GM21423 (cell line): ENCODE measurements around the gene SLC5A9.
"Not testable (repeated sequence)": the region's sequence is repeated elsewhere in the genome, so short reads cannot be mapped to it uniquely, and the experiment has no call there.

Experiments
- ATAC-seq: cut with Tn5 transposase; IDR thresholded peaks from one replicate; pipeline ENCODE4 v1.9.1; 2021; ENCODE audit warnings: mild to moderate bottlenecking, moderate library complexity; ENCODE audit not compliant: unreplicated experiment

Gene SLC5A9

DNA sequence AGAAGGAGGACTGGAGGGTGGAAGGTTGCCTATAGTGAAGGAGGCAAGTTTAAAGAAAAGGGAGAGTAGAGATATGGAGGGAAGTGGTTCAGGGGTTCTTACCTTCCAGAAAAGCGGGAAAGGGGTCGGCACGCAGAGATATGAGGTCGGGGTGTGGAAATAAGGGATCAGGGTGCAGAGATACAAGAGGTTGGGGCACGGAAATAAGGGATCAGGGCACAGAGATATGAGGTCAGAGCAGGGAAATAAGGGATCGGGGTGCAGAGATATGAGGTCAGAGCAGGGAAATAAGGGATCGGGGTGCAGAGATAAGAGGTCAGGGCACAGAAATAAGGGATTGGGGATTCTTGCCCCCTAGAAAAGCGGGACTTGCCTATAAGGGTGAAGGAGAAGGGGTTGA is 9.1 kb upstream of the SLC5A9 start:
- not testable (repeated sequence) for ATAC-seq

DNA sequence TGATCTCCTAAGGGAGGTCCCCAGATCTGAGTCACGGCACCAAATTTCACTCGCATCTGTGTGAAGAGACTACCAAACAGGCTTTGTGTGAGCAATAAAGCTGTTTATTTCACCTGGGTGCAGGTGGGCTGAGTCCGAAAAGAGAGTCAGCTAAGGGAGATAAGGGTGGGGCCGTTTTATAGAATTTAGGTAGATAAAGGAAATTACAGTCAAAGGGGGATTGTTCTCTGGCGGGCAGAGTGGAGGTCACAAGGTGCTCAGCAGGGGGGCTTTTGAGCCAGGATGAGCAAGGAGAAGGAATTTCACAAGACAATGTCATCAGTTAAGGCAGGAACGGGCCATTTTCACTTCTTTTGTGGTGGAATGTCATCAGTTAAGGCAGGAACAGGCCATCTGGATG is 8.2 kb upstream of the SLC5A9 start:
- ATAC-seq, result not testable (repeated sequence)

DNA sequence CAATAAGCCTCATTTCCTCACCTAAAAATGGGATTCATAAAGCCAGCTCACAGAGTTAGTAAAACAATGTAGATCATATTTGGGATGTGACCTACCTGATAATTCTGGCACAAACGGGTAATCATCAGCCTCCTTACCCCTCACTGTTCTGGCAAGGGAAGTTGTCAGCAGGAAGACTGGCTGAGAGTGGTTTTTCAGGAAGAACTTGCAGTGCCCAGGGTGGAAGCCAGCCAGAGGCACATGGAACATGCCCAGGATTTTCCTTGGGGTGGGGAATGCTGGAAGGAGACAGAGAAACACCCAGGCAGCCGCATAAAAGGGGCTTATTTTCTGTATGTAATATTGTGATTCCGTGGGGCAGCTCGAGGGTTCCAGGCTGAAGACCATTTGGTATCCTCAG is 7.7 kb upstream of the SLC5A9 start:
- ATAC-seq, result no peak

DNA sequence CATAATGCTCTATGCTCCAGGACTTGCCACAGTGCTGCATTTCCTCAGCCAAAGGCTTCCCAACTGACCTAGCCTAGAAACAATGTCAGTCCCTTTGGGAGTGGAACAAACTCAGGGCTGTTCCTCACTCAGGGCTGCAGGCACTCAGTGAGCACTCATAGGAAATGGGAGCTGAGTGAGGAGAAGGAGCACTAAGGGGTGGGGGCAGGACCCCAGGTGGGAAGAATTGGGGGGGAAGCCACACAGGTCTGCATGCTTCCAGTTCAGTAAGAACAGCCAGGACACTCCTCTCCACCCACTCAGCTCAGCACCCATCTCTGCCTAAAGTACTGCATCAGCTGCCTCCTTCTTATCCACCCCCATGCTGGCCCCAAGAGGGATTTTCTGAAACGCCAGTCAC is 7.3 kb upstream of the SLC5A9 start:
- no peak for ATAC-seq

DNA sequence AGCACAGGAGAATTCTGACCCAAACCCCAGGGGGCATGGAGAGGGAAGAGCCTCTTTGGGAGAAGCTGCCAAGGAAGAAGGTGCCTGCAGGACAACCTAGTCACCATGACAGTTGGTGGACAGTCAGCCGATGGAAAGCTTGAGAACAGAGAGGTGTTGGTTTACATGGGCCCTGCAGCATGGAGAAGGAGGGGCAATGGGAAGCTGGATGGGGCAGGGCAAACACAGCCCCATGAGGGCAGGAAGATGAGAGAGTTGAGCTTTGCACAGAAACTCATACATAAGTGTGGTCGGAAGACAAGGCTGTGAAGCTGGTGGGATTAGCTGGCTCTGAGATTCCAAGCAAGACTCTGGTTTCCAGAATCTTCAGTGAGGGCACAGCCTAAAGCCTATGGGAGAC is 6.6 kb upstream of the SLC5A9 start:
- no peak for ATAC-seq

- no peak for ATAC-seq
Observed at GRCh38 chr1:48216313-48216712, 6.2 kb upstream of the SLC5A9 start.

GRCh38 chr1:48216941-48217340 is 5.6 kb upstream of the SLC5A9 start:
- ATAC-seq, result no peak

GRCh38 chr1:48217856-48218255 is 4.7 kb upstream of the SLC5A9 start:
- no peak for ATAC-seq

GRCh38 chr1:48219803-48220202 is 2.7 kb upstream of the SLC5A9 start:
- ATAC-seq, result no peak

- ATAC-seq, result no peak
Observed at GRCh38 chr1:48221122-48221521, 1.4 kb upstream of the SLC5A9 start.

- ATAC-seq, result no peak
Observed at GRCh38 chr1:48221657-48222056, 859 bp upstream of the SLC5A9 start.

DNA sequence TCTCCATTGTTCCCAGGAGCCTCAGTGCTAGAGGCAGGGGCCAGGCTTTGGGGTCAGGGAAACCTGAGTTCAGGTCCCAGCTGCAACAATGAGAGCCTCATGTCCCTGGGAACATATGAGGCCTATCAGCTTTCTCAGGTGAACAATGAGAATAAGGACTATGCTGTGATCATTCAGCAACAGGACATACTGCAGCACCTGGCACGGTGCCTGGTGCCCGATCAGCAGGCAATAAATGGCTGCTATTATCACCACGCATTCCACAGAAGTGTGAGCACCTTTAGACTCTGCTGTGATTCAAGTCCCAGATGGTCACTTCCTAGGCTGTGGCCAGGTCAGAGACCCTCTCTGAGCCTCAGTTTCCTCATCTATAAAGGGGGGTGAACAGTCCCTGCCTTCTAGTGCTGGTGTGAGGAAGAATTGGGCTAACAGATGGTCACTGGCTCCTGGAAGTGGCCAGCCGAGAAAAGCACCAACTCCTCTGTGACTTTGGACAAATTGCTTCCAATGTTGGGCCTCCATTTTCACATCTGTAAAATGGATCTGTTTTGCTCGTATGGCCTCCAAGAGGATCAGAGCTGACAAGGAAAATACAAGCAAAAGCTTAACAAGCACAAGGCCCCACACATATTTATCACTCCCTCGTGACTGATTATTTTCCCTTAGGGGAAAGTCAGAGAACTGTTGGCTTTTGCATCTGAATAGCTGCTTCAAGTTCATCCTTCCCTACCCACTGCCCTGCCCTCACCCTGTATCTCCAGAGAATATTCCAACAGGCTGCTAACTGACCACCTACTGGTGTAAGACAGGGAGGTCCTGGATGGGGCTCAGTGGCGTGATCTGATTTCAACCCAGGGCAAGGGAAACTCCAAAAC is 1.1 kb downstream of the SLC5A9 start:
- no peak for ATAC-seq

- ATAC-seq, result no peak
Observed at GRCh38 chr1:48224791-48225190, 2.3 kb downstream of the SLC5A9 start.

- no peak for ATAC-seq
Observed at GRCh38 chr1:48225579-48225978, 3.1 kb downstream of the SLC5A9 start.

DNA sequence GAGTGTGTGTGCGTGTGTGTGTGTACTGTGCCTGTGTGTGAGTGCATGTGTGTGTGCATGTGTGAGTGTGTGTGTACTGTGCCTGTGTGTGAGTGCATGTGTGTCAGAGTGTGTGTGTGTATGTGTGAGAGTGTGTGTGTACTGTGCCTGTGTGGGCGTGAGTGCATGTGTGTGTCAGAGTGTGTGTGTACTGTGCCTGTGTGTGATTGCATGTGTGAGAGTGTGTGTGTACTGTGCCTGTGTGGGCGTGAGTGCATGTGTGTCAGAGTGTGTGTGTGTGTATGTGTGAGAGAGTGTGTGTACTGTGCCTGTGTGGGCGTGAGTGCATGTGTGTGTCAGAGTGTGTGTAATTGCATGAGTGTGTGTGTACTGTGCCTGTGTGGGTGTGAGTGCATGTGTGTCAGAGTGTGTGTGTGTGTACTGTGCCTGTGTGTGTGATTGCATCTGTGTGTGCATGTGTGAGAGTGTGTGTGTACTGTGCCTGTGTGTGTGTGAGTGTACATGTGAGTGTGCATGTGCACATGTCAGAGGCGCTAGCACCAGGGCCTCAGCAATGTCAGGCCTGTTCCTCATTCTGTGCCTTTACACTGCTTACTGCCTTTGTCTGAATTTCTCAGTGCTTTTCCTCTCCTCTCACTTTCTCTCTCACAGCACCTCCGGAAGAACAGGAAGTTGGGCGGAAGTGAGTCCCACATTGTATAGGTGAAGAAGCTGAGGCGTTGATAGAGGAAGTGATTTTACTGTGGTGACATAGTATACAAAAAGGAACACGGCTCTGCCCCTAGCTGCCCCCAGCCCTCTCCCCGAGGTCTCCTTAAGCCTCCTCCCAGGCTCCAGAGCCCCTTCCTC is 4.9 kb downstream of the SLC5A9 start:
- peak; percentile 61 for ATAC-seq

DNA sequence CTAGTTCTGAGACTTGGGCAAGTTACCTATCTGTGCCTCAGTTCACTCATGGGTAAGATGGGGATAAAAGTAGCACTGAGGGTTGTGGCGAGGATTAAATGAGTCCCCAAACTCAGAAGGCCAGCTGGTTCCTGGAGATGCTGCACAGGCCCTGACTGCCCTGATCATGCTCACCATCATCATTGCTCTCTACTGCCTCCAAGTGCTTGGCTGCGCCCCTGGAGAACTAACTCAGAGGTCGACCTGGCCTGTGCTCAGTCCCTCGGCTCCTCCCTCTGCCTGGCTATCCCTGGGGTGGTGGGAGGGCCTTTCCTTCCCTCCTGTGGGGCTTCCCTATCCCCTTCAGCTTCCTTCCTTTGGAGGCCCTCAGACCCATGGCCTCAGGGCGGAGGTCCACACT is 5.6 kb downstream of the SLC5A9 start:
- no peak for ATAC-seq

DNA sequence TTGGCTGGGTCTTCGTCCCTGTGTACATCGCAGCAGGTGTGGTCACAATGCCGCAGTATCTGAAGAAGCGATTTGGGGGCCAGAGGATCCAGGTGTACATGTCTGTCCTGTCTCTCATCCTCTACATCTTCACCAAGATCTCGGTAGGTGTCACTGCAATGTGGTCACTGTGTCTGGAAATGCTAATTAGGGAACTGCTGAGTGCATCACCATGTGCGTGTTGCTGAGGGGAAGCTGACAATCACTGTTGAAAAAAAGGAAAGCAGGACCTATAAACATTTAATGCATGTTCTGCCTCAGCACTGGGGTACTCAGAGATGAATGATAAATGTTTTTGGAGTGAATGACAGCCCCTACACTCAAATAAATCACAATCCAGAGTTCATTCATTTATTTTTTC is 6.8 kb downstream of the SLC5A9 start:
- ATAC-seq, result no peak

DNA sequence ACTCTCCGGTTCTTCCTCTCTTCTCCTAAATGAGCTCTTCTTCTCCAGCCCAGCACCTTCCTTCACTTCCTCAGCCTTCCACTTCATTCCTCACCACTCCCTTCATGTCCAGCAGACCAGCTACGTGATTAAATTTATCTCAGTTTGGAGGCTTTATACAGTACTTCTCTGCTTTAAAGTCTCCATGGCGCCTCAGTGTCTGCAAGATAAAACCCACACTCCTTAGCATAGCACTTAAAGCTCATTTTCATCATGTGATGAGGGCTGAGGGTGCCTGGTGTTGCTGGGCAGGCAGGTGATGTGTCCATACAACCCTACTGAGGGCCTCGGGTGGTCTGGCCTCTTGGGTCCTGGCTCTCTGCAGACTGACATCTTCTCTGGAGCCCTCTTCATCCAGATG is 7.7 kb downstream of the SLC5A9 start:
- no peak for ATAC-seq

GRCh38 chr1:48232722-48233121 is 10.2 kb downstream of the SLC5A9 start:
- no peak for ATAC-seq

DNA sequence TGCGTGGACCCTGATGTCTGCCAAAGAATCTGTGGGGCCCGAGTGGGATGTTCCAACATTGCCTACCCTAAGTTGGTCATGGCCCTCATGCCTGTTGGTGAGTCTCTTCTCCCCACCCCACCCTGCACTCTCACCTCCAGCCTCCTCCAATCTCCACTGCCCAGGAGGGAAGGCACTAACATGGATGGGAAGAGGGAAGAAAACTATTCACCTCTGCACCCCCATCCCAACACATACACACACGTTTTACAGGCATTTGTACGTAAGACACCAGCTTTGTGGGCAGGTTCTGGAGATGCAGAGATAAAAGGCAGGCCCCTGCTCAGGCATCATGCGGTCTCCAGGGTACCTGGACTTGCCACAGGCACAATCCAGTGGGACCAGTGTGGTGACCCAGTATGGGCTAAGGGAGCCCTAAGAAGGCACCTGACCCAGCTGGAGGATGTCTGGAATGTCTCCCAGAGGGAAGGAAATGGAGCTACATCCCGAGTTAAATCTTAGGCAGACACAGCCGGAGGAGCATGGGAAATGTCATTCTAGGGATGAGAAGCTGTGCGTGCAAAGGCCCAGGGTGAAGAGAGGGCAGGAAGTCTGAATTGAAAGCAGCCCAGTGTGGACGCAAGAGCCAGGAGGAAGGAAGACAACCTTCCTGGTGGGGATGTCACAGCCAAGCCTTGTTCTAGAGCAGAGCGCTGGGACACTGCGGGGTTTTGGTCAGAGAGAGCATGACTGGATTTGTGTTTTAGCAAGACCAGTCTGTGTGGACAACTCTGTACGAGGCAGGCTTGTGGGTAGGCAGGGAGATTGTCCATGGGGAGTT is 11.4 kb downstream of the SLC5A9 start:
- no peak for ATAC-seq

DNA sequence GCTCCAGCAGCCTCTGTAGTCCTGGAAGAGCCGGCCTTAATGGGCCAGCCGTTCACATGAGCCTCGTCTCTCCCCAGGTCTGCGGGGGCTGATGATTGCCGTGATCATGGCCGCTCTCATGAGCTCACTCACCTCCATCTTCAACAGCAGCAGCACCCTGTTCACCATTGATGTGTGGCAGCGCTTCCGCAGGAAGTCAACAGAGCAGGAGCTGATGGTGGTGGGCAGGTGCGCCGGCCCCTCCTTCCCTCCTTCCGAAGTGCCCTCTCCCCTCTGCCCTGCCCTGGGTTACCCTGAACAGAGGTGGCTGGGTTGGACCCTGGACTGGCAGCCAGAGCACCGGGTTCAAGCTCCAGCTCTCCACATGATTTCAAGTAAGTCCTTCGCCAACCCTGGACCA is 13.1 kb downstream of the SLC5A9 start:
- no peak for ATAC-seq
